ENCODE results near the gene TERT.

TERT gene

GRCh38 chr5:1259806-1260480 is 34.9 kb downstream of the TERT start:
- no peak for DNase-seq (ENCODE audit: low spot score)

GRCh38 chr5:1257841-1258240 is 37.0 kb downstream of the TERT start:
- no peak for DNase-seq (ENCODE audit: low spot score)

- no peak for DNase-seq (ENCODE audit: low spot score)
Measured at GRCh38 chr5:1257363-1257762, 37.5 kb downstream of the TERT start.

GRCh38 chr5:1256776-1257175 is 38.1 kb downstream of the TERT start:
- no peak for DNase-seq (ENCODE audit: low spot score)

- DNase-seq (ENCODE audit: low spot score), result no peak
Measured at GRCh38 chr5:1255081-1255561, 39.7 kb downstream of the TERT start.

GRCh38 chr5:1254196-1254595 is 40.7 kb downstream of the TERT start:
- no peak for DNase-seq (ENCODE audit: low spot score)

GRCh38 chr5:1253456-1254105 is 41.3 kb downstream of the TERT start:
- DNase-seq (ENCODE audit: low spot score), result no peak

- DNase-seq (ENCODE audit: low spot score), result no peak
Measured at GRCh38 chr5:1252681-1253080, 42.2 kb downstream of the TERT start.

GRCh38 chr5:1251678-1252580 is 42.9 kb downstream of the TERT start:
- DNase-seq (ENCODE audit: low spot score), result no peak

- DNase-seq (ENCODE audit: low spot score), result no peak
Measured at GRCh38 chr5:1249366-1250280, 45.2 kb downstream of the TERT start.

- DNase-seq (ENCODE audit: low spot score), result no peak
Measured at GRCh38 chr5:1247811-1248210, 47.1 kb downstream of the TERT start.

- peak; percentile 34 for DNase-seq (ENCODE audit: low spot score)
Measured at GRCh38 chr5:1246711-1247431, 48.0 kb downstream of the TERT start.

GRCh38 chr5:1245905-1246576 is 48.8 kb downstream of the TERT start:
- no peak for DNase-seq (ENCODE audit: low spot score)

- no peak for DNase-seq (ENCODE audit: low spot score)
Measured at GRCh38 chr5:1244976-1245375, 49.9 kb downstream of the TERT start.

GRCh38 chr5:1244255-1244654 is 50.6 kb downstream of the TERT start:
- DNase-seq (ENCODE audit: low spot score), result no peak

GRCh38 chr5:1243487-1244130 is 51.3 kb downstream of the TERT start:
- DNase-seq (ENCODE audit: low spot score), result no peak

- no peak for DNase-seq (ENCODE audit: low spot score)
Measured at GRCh38 chr5:1242733-1243486, 52.0 kb downstream of the TERT start.

- DNase-seq (ENCODE audit: low spot score), result no peak
Measured at GRCh38 chr5:1241509-1242080, 53.3 kb downstream of the TERT start.
